Mucosa of descending colon (tissue), 3 donors: ENCODE results near the gene SHROOM2. TPM values are rescaled to one million over a fixed set of nuclear protein-coding genes. Genes with fewer than 3 reads are reported as not detected.

Experiments used
- ATAC-seq: fragments of 200-7000 bp; cut with Tn5 transposase; one replicate; pipeline ENCODE4 v1.9.1; 2020; ENCODE audit warnings: mild to moderate bottlenecking, moderate library complexity
- DNase-seq, 3 donors: peaks; one replicate each; pipeline ENCODE4 v3.0.0-alpha.2; 2020
- H3K36me3 ChIP-seq: fragments of 200-600 bp; one replicate; pipeline ENCODE4 v1.8.0; 2021; ENCODE audit warnings: low read depth, mild to moderate bottlenecking
- H3K4me1 ChIP-seq: fragments of 200-600 bp; one replicate; pipeline ENCODE4 v1.8.0; 2021; ENCODE audit warnings: low read depth, mild to moderate bottlenecking
- H3K4me3 ChIP-seq: fragments of 200-600 bp; one replicate; pipeline ENCODE4 v1.8.0; 2021; ENCODE audit warnings: mild to moderate bottlenecking
- H3K9me3 ChIP-seq: fragments of 200-600 bp; one replicate; pipeline ENCODE4 v1.8.0; 2021; ENCODE audit warnings: mild to moderate bottlenecking
- intact Hi-C, 2 donors: fragments of 100-400 bp; cut with DNase I in 1 of 2; cut with micrococcal nuclease in 1 of 2; formaldehyde crosslinking; loops; one replicate each; pipeline versions ENCODE4 v1.11.0 to v1.11.1; 2022; cut with DNase I, micrococcal nuclease
- total RNA-seq, 3 donors: library from RNA; stranded (reverse); fragmentation: NEBNext Ultra II Directional in 2 of 3; extraction: Animal tissue kit (Norgen Biotek cat#: 25700) in 2 of 3; gene quantifications; one replicate each; pipeline versions ENCODE4 v1.2.1 to v1.2.4, GENCODE V29; 2021 to 2023
- TF ChIP-seq, protein P1 (sequence below): fragments of 200-600 bp; IDR thresholded peaks from one replicate; pipeline ENCODE4 v1.8.0; 2022; ENCODE audit warnings: antibody characterized with exemption, mild to moderate bottlenecking
- donor health status: DM: no; HTN: no; CAD: no; lungs with moderate emphysema.
- donor health status: DM: no; HTN: no; CAD: no.
- donor health status: DM: no; HTN: yes; CAD: no.

The SHROOM2 gene
- total RNA-seq, 3 donors from 2014 or later = 1.2 to 11.5 (median 5.1) TPM

DNA sequence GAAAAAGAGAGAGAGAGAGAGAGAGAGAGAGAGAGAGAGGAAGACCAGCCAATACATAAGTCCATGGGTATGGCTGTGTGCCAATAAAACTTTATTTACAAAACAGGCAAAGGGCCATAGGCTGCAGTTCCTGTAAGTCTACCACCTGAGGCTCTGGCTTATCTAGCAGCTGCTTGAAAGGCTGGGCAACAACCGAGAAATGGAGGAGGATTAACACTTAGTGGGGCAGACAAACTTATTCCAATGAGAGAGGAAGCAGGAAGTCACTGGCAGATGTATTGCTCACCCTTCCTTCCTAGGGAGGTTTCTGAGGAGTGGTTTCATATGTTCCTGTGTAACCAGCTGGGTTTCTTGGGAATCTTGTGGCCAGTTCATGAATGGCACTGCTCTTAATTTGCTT, 15.9 kb upstream of the SHROOM2 start:
- intact Hi-C loops = no loop called here
- Histone ChIP-seq H3K4me3 (no peak overlapping the region), H3K36me3 (no peaks in the 10 kb centered on the region), H3K4me1 (no peaks in the 10 kb centered on the region), H3K9me3 (no peaks in the 10 kb centered on the region)
- DNase-seq = no peak
- TF ChIP-seq, protein P1, sequence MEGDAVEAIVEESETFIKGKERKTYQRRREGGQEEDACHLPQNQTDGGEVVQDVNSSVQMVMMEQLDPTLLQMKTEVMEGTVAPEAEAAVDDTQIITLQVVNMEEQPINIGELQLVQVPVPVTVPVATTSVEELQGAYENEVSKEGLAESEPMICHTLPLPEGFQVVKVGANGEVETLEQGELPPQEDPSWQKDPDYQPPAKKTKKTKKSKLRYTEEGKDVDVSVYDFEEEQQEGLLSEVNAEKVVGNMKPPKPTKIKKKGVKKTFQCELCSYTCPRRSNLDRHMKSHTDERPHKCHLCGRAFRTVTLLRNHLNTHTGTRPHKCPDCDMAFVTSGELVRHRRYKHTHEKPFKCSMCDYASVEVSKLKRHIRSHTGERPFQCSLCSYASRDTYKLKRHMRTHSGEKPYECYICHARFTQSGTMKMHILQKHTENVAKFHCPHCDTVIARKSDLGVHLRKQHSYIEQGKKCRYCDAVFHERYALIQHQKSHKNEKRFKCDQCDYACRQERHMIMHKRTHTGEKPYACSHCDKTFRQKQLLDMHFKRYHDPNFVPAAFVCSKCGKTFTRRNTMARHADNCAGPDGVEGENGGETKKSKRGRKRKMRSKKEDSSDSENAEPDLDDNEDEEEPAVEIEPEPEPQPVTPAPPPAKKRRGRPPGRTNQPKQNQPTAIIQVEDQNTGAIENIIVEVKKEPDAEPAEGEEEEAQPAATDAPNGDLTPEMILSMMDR = no peak
- peak; percentile 31 for ATAC-seq

DNA sequence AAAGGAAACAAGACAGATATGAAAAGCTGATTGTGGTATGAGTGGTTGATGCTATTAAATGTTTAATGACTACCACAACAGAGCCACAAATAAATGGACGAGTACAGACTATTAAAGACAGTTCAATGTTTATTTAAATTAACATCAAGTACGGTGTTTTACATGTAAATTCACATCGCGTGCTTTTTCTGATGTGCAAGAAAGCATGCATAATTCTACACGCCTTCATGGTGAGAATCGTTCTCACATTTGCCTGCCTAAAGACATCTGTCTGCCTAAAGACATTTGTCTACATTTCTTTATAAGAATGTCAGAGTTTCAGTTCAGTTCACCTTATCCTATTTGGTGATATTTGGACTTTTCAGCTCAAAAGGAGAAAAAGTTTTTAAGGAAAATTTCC, 13.3 kb upstream of the SHROOM2 start:
- no peaks in the 10 kb centered on the region for H3K9me3 ChIP-seq
- ATAC-seq (no peak), DNase-seq (no peak)
- H3K4me1 ChIP-seq = no peaks in the 10 kb centered on the region
- TF ChIP-seq, protein P1 = no peak
- no peaks in the 10 kb centered on the region for H3K36me3 ChIP-seq
- intact Hi-C loops = no loop called here
- H3K4me3 ChIP-seq = no peak overlapping the region

DNA sequence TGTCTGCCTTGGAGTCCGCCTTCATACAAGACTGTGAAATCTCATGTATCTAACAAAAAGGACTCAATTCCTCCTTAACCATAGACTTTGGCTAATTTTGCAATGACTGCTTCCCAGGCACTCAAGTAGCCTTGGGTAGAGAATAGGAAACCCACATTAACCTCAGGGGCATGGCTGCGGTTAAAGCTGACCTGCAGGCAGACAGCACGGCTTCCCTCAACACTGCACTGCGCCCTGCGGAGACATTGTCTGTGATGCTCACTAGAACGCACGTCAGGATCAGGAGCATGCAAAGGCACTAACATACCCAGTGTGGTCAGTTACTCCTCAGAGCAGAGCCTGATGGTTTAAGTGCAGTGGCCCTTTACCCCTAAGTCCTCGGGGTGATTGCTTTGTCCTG, 10.3 kb upstream of the SHROOM2 start:
- intact Hi-C loops = no loop called here

DNA sequence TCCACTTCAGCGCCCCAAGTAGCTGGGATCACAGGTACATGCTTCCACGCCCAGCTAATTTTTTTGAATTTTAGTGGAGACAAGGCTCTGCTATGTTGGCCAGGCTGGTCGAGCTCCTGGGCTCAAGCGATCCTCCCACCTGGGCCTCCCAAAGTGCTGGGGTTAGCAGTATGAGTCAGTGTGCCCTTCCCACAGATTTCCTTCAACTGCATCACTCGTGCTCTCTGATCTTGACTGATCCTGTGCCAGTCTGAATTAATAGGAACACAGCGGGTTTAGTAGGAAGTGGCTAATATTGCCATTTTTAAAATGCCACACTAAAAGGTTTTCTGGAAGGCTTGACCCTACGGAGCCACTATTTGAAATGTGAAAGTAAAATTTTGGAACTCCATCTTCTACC, 4.3 kb upstream of the SHROOM2 start:
- intact Hi-C loops = no loop called here
- Histone ChIP-seq H3K36me3 (no peaks in the 10 kb centered on the region), H3K4me1 (no peaks in the 10 kb centered on the region)

More for the DNA sequence above, 10.3 kb upstream of the SHROOM2 start:
- Histone ChIP-seq H3K4me1 (no peaks in the 10 kb centered on the region), H3K36me3 (no peaks in the 10 kb centered on the region), H3K9me3 (no peaks in the 10 kb centered on the region), H3K4me3 (no peak overlapping the region)
- DNase-seq (no peak), ATAC-seq (no peak)
- TF ChIP-seq, protein P1 = no peak

DNA sequence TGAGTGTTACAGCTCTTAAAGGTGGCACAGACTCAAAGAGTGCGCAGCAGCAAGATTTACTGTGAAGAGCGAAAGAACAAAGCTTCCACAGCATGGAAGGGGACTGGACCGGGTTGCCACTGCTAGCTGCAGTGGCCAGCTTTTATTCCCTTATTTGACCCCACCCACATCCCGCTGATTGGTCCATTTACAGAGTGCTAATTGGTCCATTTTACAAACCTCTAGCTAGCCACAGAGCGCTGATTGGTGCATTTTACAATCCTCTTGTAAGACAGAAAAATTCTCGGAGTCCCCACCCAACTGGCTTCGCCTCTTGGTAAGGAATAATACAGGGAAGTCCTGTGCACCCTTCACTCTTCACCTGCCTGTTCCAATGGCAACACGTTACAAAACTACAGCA, 1.9 kb upstream of the SHROOM2 start:
- DNase-seq (no peak), ATAC-seq (no peak)
- intact Hi-C loops = no loop called here
- TF ChIP-seq, protein P1 = no peak
- Histone ChIP-seq H3K4me3 (no peak overlapping the region), H3K4me1 (no peaks in the 10 kb centered on the region), H3K36me3 (no peaks in the 10 kb centered on the region), H3K9me3 (no peaks in the 10 kb centered on the region)

More for the DNA sequence above, 4.3 kb upstream of the SHROOM2 start:
- TF ChIP-seq, protein P1 = no peak
- Histone ChIP-seq H3K9me3 (no peaks in the 10 kb centered on the region), H3K4me3 (no peak overlapping the region)
- ATAC-seq = no peak
- DNase-seq = no peak

DNA sequence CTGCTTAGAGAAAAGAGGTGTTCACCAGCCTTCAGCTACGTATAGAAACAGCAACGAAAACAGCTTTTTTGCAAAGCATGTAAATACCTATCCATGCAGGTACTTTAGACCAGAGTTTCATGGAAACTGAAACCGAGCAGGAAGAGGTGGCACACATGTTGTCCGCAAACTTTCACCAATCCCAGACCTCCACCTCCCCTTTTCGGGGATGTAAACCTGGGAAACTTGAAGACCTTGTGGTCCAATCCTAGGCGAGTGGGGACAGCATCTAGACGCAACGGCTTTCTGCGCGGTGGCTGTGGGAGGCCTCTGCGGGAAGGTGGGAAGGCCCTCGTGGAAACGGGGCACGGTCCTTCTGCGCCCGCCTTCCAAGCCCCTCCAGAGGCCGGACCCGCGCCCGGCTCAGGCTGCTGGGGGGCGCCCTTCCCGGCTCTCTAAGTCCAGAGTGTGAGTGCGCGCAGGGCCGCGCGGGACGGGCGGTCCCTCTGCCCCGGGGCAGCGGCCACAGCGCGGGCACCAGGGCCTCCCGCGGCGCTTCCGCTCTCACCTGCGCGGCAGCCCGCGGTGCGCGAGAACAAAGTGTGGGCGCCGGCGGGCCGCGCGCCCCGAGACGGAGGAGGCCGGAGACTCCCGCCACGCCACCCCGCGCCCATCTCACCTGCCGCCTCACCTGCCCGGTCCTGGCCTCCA, 830 bp upstream of the SHROOM2 start:
- Histone ChIP-seq H3K36me3 (no peaks in the 10 kb centered on the region), H3K4me3 (no peak overlapping the region), H3K9me3 (no peaks in the 10 kb centered on the region), H3K4me1 (no peaks in the 10 kb centered on the region)
- TF ChIP-seq, protein P1 = no peak
- DNase-seq = no peak
- intact Hi-C loops = no loop called here
- peak; percentile 27 for ATAC-seq
